B cell (primary cell): ENCODE measurements around the gene RNF181. TPM values are rescaled to one million over a fixed set of nuclear protein-coding genes. Genes with fewer than 3 reads are reported as not detected.
"Not testable (repeated sequence)": the region's sequence is repeated elsewhere in the genome, so short reads cannot be mapped to it uniquely, and the experiment has no call there.

Experiments used
- ATAC-seq: fragments of 200-7000 bp; cut with Tn5 transposase; one replicate; pipeline ENCODE4 v1.10.0; 2021; ENCODE audit warnings: low read depth, mild to moderate bottlenecking, moderate number of reproducible peaks, moderate library complexity
- CTCF ChIA-PET: fragments of 350-600 bp; sonication (Branson Sonifier 250); formaldehyde crosslinking; loops from one replicate; lab custom pipeline; 2021; ENCODE audit warnings: antibody characterized with exemption, inconsistent platforms; lab: Charles Lee
- POLR2A ChIA-PET: fragments of 350-600 bp; sonication (Branson Sonifier 250); formaldehyde crosslinking; loops from one replicate; lab custom pipeline; 2021; ENCODE audit warnings: antibody characterized with exemption; lab: Charles Lee
- DNase-seq: peaks from one replicate; pipeline ENCODE4 v3.0.0; 2013
- H2AFZ ChIP-seq: 2 replicates; pipeline ENCODE4 v1.6.1; 2012; ENCODE audit warnings: mild to moderate bottlenecking, low read depth, low read length; ENCODE audit not compliant: insufficient read depth, poor library complexity, severe bottlenecking
- H3K27ac ChIP-seq, 2 donors: 1 replicate in 1 of 2; 2 replicates in 1 of 2; pipeline ENCODE4 v1.5.1; 2012 to 2013; ENCODE audit warnings: low read length in 2 of 2, mild to moderate bottlenecking in 2 of 2, moderate library complexity in 1 of 2
- H3K27me3 ChIP-seq, 4 experiments: fragments of 200-600 bp in 1 of 4; sonication (generic) in 1 of 4; replicated peaks in 1 of 4; 1 replicate in 2 of 4; 2 replicates in 2 of 4; pipeline versions ENCODE4 v1.6.1 to v1.7.0; 2013 to 2016; ENCODE audit warnings: low read length in 3 of 4, mild to moderate bottlenecking in 2 of 4, mixed read lengths in 1 of 4, moderate library complexity in 1 of 4; ENCODE audit not compliant: insufficient read depth in 4 of 4, control insufficient read depth in 3 of 4; ENCODE audit errors: control extremely low read depth in 1 of 4
- H3K36me3 ChIP-seq, 2 experiments: replicated peaks in 1 of 2; 1 replicate in 1 of 2; 2 replicates in 1 of 2; pipeline versions ENCODE4 v1.6.1 to v1.7.1; 2013; ENCODE audit warnings: low read length in 1 of 2; ENCODE audit not compliant: insufficient read depth in 2 of 2, control insufficient read depth in 1 of 2; ENCODE audit errors: control extremely low read depth in 1 of 2, extremely low read depth in 1 of 2
- H3K4me1 ChIP-seq, 2 donors: fragments of 200-600 bp in 1 of 2; sonication (generic) in 1 of 2; 1 replicate in 1 of 2; 2 replicates in 1 of 2; pipeline versions ENCODE4 v1.5.1 to v1.6.1; 2013 to 2017; ENCODE audit warnings: low read length in 2 of 2; ENCODE audit not compliant: control insufficient read depth in 2 of 2, insufficient read depth in 2 of 2
- H3K4me2 ChIP-seq: replicated peaks from 2 replicates; pipeline ENCODE3; 2012; ENCODE audit warnings: mild to moderate bottlenecking, low read depth, low read length; ENCODE audit not compliant: poor library complexity, severe bottlenecking
- H3K4me3 ChIP-seq, 5 experiments: fragments of 200-600 bp in 1 of 5; sonication (generic) in 1 of 5; 1 replicate in 3 of 5; 2 replicates in 2 of 5; pipeline versions ENCODE4 v1.5.1 to v1.7.0; 2011 to 2016; ENCODE audit warnings: low read length in 4 of 5, mild to moderate bottlenecking in 4 of 5, low read depth in 2 of 5, control low read depth in 1 of 5, moderate library complexity in 1 of 5; ENCODE audit not compliant: insufficient read depth in 1 of 5; ENCODE audit errors: control extremely low read depth in 1 of 5, extremely low read depth in 1 of 5
- H3K79me2 ChIP-seq: fragments of 200-600 bp; sonication (generic); one replicate; pipeline ENCODE4 v1.6.0; 2016; ENCODE audit warnings: low read length; ENCODE audit not compliant: control insufficient read depth, insufficient read depth
- H3K9ac ChIP-seq: fragments of 200-600 bp; sonication (generic); 2 replicates; pipeline ENCODE4 v1.6.1; 2017; ENCODE audit warnings: mild to moderate bottlenecking, low read length, moderate library complexity
- H3K9me3 ChIP-seq, 3 donors: one replicate each; pipeline versions ENCODE4 v1.6.1 to v1.7.1; 2013; ENCODE audit warnings: low read length in 2 of 3; ENCODE audit not compliant: control insufficient read depth in 2 of 3, insufficient read depth in 1 of 3; ENCODE audit errors: control extremely low read depth in 1 of 3
- H4K20me1 ChIP-seq: 2 replicates; pipeline ENCODE4 v1.6.0; 2012; ENCODE audit warnings: mild to moderate bottlenecking, low read length; ENCODE audit not compliant: insufficient read depth, control insufficient read depth, poor library complexity, severe bottlenecking
- H3K27ac Mint-ChIP-seq: one replicate; pipeline ENCODE4 v1.8.0; 2021; ENCODE audit warnings: mixed read lengths
- H3K27me3 Mint-ChIP-seq: one replicate; pipeline ENCODE4 v1.8.0; 2021; ENCODE audit warnings: mixed read lengths
- H3K4me1 Mint-ChIP-seq: one replicate; pipeline ENCODE4 v1.8.0; 2021; ENCODE audit warnings: mixed read lengths
- H3K4me3 Mint-ChIP-seq: one replicate; pipeline ENCODE4 v1.8.0; 2021; ENCODE audit warnings: mixed read lengths
- H3K9me3 Mint-ChIP-seq: one replicate; pipeline ENCODE4 v1.8.0; 2022; ENCODE audit warnings: mixed read lengths; ENCODE audit not compliant: insufficient read depth
- CTCF ChIP-seq: fragments of 200-600 bp; IDR thresholded peaks from one replicate; pipeline ENCODE4 v1.8.0; 2022; ENCODE audit warnings: antibody characterized with exemption, mild to moderate bottlenecking
- EZH2 ChIP-seq: IDR thresholded peaks from 2 replicates; pipeline ENCODE4 v1.6.1; 2012; ENCODE audit warnings: borderline replicate concordance, low read depth, mild to moderate bottlenecking, moderate library complexity, low read length; ENCODE audit not compliant: insufficient read depth, poor library complexity, severe bottlenecking
- WGBS: methylation state at CpG from one replicate; pipeline ENCODE4 v1.1.5; 2013; ENCODE audit warnings: missing lambda C conversion rate; ENCODE audit not compliant: insufficient coverage; 5-methylcytosine and 5-hydroxymethylcytosine counted together
- intact Hi-C: fragments of 100-400 bp; cut with micrococcal nuclease; formaldehyde crosslinking; loops from one replicate; pipeline ENCODE4 v1.10.0; 2022
- polyA plus RNA-seq: library from polyadenylated mRNA; depleted of rRNA; stranded (reverse); fragments of >200 nt; gene quantifications from 2 replicates; pipeline ENCODE4 v1.2.3, GENCODE V29; 2012
- total RNA-seq, 2 donors: library from RNA; stranded (reverse); fragments of 120-200 nt in 1 of 2; gene quantifications; 1 replicate in 1 of 2; 2 replicates in 1 of 2; pipeline versions ENCODE4 v1.2.3 to v1.2.4, GENCODE V29; 2013 to 2022

Gene RNF181
- total and polyA plus RNA-seq, 2 donors (not counting 1 experiment from before 2014, with no cell fraction given), result 76.6 to 151 TPM

DNA sequence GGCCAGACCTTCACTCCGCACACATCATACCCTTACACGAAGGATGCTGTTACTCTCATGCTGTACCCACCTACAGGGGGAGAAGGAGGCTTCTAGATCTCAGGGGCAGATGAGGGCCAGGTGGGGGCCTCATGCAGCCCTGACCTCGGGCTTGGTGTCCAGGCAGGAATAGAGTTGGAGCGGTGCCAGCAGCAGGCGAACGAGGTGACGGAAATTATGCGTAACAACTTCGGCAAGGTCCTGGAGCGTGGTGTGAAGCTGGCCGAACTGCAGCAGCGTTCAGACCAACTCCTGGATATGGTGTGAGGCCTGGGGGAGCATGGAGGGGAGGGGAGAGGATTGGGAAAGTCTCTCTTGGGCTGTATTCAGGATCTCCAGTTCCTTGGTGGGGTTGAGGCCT lies 4.0 kb upstream of the RNF181 start:
- no peak overlapping the region for H3K4me2 ChIP-seq
- no peak overlapping the region for H3K9ac ChIP-seq
- H3K79me2 ChIP-seq, result peaks cover 35% of the 10 kb centered on the region
- H3K4me3 ChIP-seq, result no peak overlapping the region
- Mint-ChIP-seq H3K4me3 (peak overlapping the region; percentile 12), H3K9me3 (no peaks in the 10 kb centered on the region), H3K4me1 (peaks cover 39% of the 10 kb centered on the region), H3K27ac (no peak overlapping the region), H3K27me3 (no peaks in the 10 kb centered on the region)
- H3K4me1 ChIP-seq, result peaks cover 21 to 29% of the 10 kb centered on the region in 2 donors
- no peak overlapping the region for H2AFZ ChIP-seq
- 95% methylated on average over 12 of the region's 12 CpGs for WGBS
- ChIA-PET POLR2A (no interaction called here), CTCF (interaction anchor here (1.0 to 1.8 kb wide), 3 partner anchors 8 to 37 kb away, joined by 3 to 6 read pairs (median 4); partner anchors contain the start of gene TMEM150A)
- DNase-seq (no peak), ATAC-seq (no peak)
- no peak overlapping the region for H3K27ac ChIP-seq
- no peaks in the 10 kb centered on the region for H3K27me3 ChIP-seq
- intact Hi-C loops, result no loop called here
- TF ChIP-seq CTCF (no peak), EZH2 (no peak)
- no peaks in the 10 kb centered on the region for H3K9me3 ChIP-seq
- peaks cover 0 to 2% of the 10 kb centered on the region in 2 experiments for H3K36me3 ChIP-seq
- H4K20me1 ChIP-seq, result peaks cover 4% of the 10 kb centered on the region

DNA sequence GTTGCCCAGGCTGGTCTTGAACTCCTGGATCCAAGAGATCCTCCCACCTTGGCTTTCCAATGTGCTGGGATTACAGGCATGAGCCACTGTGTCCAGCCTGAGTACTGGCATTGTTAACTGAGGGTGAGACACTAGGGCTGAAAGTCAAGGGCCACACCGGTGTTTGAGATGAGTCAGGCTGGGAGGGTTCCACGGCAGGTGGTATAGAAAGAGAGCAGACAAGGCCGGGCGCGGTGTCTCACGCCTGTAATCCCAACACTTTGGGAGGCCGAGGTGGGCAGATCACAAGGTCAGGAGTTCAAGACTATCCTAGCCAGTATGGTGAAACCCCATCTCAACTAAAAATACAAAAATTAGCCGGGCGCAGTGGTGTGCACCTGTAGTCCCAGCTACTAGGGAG lies 3.2 kb upstream of the RNF181 start:
- DNase-seq, H3K27ac ChIP-seq, H3K36me3 ChIP-seq, H3K27ac Mint-ChIP-seq, H3K9ac ChIP-seq, POLR2A ChIA-PET, H3K9me3 ChIP-seq, H3K4me3 ChIP-seq, ATAC-seq, H3K27me3 Mint-ChIP-seq, H3K27me3 ChIP-seq, H2AFZ ChIP-seq, intact Hi-C loops, H3K9me3 Mint-ChIP-seq, H3K4me2 ChIP-seq: not testable (repeated sequence)
- Mint-ChIP-seq H3K4me1 (peaks cover 42% of the 10 kb centered on the region), H3K4me3 (peak overlapping the region; percentile 45)
- Histone ChIP-seq H3K79me2 (peaks cover 42% of the 10 kb centered on the region), H4K20me1 (peaks cover 11% of the 10 kb centered on the region), H3K4me1 (peaks cover 24 to 35% of the 10 kb centered on the region in 2 donors)
- CTCF ChIA-PET, result interaction anchor here (1.8 kb wide), 1 partner anchor 10 kb away, joined by 4 read pairs; the partner anchor contains the start of gene TMEM150A
- WGBS, result 97% methylated on average over 5 of the region's 9 CpGs
